ENCODE results near the gene RNF144B. TPM values are rescaled to one million over a fixed set of nuclear protein-coding genes. Genes with fewer than 3 reads are reported as not detected.

Gene RNF144B
- total RNA-seq, 1 donor from 2014 or later, result not detected

DNA sequence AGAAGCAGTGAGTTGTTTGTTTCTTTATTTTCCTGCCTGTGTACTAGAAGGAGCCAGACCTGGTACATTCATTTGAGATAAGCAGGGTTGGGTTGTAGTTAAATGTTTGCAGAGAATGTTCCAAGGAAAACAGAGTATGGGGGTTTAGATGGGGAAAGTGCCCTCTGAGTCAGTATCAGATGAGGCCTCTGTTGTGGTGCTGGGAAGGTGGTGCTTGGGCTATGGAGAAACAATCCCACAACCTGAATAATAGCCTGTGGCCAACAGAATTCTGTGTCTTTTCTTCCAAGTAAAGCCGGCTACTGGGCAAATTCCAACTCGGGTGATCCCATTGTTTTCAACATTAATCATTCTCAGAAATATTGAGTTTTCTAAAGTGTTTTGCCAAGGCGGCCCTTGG is 109.3 kb downstream of the RNF144B start:
- Mint-ChIP-seq H3K36me3 (ENCODE audit: unreplicated experiment) (no peaks in the 10 kb centered on the region), H3K9me3 (ENCODE audit: unreplicated experiment) (no peaks in the 10 kb centered on the region), H3K4me1 (ENCODE audit: low read depth, unreplicated experiment) (peaks cover 1% of the 10 kb centered on the region), H3K27ac (ENCODE audit: unreplicated experiment) (no peak overlapping the region), H3K4me3 (ENCODE audit: unreplicated experiment) (no peak overlapping the region), H3K27me3 (ENCODE audit: unreplicated experiment) (no peaks in the 10 kb centered on the region)
- TF ChIP-seq, protein P1, sequence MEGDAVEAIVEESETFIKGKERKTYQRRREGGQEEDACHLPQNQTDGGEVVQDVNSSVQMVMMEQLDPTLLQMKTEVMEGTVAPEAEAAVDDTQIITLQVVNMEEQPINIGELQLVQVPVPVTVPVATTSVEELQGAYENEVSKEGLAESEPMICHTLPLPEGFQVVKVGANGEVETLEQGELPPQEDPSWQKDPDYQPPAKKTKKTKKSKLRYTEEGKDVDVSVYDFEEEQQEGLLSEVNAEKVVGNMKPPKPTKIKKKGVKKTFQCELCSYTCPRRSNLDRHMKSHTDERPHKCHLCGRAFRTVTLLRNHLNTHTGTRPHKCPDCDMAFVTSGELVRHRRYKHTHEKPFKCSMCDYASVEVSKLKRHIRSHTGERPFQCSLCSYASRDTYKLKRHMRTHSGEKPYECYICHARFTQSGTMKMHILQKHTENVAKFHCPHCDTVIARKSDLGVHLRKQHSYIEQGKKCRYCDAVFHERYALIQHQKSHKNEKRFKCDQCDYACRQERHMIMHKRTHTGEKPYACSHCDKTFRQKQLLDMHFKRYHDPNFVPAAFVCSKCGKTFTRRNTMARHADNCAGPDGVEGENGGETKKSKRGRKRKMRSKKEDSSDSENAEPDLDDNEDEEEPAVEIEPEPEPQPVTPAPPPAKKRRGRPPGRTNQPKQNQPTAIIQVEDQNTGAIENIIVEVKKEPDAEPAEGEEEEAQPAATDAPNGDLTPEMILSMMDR (IDR thresholded peaks at IDR 0.05; ENCODE audit: partially characterized antibody, unreplicated experiment), result no peak
- no peak for DNase-seq

DNA sequence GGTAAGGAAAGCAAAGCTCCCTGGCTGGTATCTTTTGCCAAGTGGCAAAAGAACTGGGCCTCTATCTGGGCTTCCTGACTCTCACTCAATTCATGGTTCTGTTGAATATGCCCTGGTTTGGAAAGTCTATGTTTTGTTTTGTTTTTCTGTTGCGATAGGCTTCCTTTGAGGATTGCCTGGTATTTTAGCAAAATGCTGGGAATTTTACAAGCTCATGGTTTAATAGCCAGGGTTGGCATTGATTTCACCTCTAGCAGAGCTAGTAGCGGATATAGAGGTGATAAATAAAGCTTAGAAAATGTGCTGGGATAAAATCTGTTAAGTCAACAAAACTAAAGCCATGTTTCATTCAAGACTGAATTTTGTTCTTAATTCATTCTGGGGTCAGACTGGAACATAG is 109.9 kb downstream of the RNF144B start:
- Mint-ChIP-seq H3K4me3 (ENCODE audit: unreplicated experiment) (no peak overlapping the region), H3K36me3 (ENCODE audit: unreplicated experiment) (no peaks in the 10 kb centered on the region), H3K4me1 (ENCODE audit: low read depth, unreplicated experiment) (no peaks in the 10 kb centered on the region), H3K27me3 (ENCODE audit: unreplicated experiment) (no peaks in the 10 kb centered on the region), H3K27ac (ENCODE audit: unreplicated experiment) (no peak overlapping the region), H3K9me3 (ENCODE audit: unreplicated experiment) (no peaks in the 10 kb centered on the region)
- TF ChIP-seq, protein P1 (IDR thresholded peaks at IDR 0.05; ENCODE audit: partially characterized antibody, unreplicated experiment), result no peak
- DNase-seq, result no peak

DNA sequence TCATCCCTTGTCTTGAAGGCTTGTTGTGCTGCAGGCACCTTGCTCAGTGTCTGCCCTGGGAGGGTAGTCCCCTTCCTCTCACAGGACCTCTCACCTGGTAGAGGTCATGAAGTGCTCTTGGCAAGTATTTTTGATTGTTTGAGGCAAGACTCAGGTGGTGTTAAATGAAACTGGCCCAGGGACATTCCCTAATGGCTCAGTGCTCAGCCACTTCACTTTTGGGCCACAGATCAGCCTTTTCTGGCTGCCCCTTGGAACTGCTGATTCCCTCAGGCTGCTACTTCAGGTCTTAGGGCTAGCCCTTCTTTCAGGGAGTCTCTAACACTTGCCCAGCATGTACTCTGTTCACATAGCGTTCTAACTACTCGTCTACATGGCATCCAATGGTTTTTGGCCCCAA is 111.3 kb downstream of the RNF144B start:
- TF ChIP-seq, protein P1 (IDR thresholded peaks at IDR 0.05; ENCODE audit: partially characterized antibody, unreplicated experiment), result no peak
- H3K4me1 Mint-ChIP-seq (ENCODE audit: low read depth, unreplicated experiment), result no peaks in the 10 kb centered on the region
- peaks cover 2% of the 10 kb centered on the region for H3K27me3 Mint-ChIP-seq (ENCODE audit: unreplicated experiment)
- no peak for DNase-seq
- H3K27ac Mint-ChIP-seq (ENCODE audit: unreplicated experiment), result no peak overlapping the region
- no peaks in the 10 kb centered on the region for H3K9me3 Mint-ChIP-seq (ENCODE audit: unreplicated experiment)
- H3K4me3 Mint-ChIP-seq (ENCODE audit: unreplicated experiment), result no peak overlapping the region
- no peaks in the 10 kb centered on the region for H3K36me3 Mint-ChIP-seq (ENCODE audit: unreplicated experiment)

- TF ChIP-seq, protein P1 (IDR thresholded peaks at IDR 0.05; ENCODE audit: partially characterized antibody, unreplicated experiment), result no peak
- no peak for DNase-seq
- Mint-ChIP-seq H3K36me3 (ENCODE audit: unreplicated experiment) (no peaks in the 10 kb centered on the region), H3K4me3 (ENCODE audit: unreplicated experiment) (no peak overlapping the region), H3K4me1 (ENCODE audit: low read depth, unreplicated experiment) (no peaks in the 10 kb centered on the region), H3K27ac (ENCODE audit: unreplicated experiment) (no peak overlapping the region), H3K27me3 (ENCODE audit: unreplicated experiment) (peaks cover 2% of the 10 kb centered on the region), H3K9me3 (ENCODE audit: unreplicated experiment) (no peaks in the 10 kb centered on the region)
These were observed 113.9 kb downstream of the RNF144B start for GRCh38 chr6:18500921-18501662.

DNA sequence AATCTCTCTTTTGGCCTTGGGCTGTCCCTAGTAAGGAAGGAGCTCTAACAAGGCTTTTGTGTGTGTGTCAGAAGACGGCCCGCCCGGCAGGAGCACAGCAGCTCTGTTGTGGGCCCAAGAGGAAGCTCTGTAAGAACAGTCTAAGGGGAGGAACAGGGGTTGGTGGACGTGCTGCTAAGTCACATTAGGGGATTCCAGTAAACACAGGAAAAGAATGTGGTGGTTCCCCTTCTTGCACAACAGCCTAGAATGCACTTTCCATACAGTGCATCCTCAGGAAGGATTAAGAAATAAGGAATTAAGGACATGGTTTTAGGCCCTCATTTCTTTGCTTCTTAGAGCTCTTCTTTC is 114.5 kb downstream of the RNF144B start:
- DNase-seq, result no peak
- Mint-ChIP-seq H3K27ac (ENCODE audit: unreplicated experiment) (no peak overlapping the region), H3K27me3 (ENCODE audit: unreplicated experiment) (peaks cover 2% of the 10 kb centered on the region), H3K36me3 (ENCODE audit: unreplicated experiment) (no peaks in the 10 kb centered on the region), H3K4me1 (ENCODE audit: low read depth, unreplicated experiment) (no peaks in the 10 kb centered on the region), H3K4me3 (ENCODE audit: unreplicated experiment) (no peak overlapping the region), H3K9me3 (ENCODE audit: unreplicated experiment) (no peaks in the 10 kb centered on the region)
- TF ChIP-seq, protein P1 (IDR thresholded peaks at IDR 0.05; ENCODE audit: partially characterized antibody, unreplicated experiment), result no peak

All from glutamatergic neuron (in vitro differentiated cells).